Right cardiac atrium (tissue), 5 donors: ENCODE results near the gene SATB2. TPM values are rescaled to one million over a fixed set of nuclear protein-coding genes. Genes with fewer than 3 reads are reported as not detected.

Experiments used
- ATAC-seq, 2 donors: fragments of 200-7000 bp; cut with Tn5 transposase; one replicate each; pipeline versions ENCODE4 v1.8.0 to v1.9.1; 2020; ENCODE audit warnings: moderate library complexity in 2 of 2, mild to moderate bottlenecking in 1 of 2
- DNase-seq, 3 donors: peaks; one replicate each; pipeline ENCODE4 v3.0.0-alpha.2; 2020
- H3K27ac ChIP-seq: one replicate; pipeline ENCODE4 v1.5.1; 2013; ENCODE audit warnings: mild to moderate bottlenecking, low read length, control low read depth, moderate library complexity
- H3K27me3 ChIP-seq: one replicate; pipeline ENCODE4 v1.6.1; 2013; ENCODE audit not compliant: control insufficient read depth, insufficient read depth
- H3K4me1 ChIP-seq: one replicate; pipeline ENCODE4 v1.6.1; 2013; ENCODE audit warnings: low read length; ENCODE audit not compliant: control insufficient read depth, insufficient read depth
- H3K4me3 ChIP-seq: one replicate; pipeline ENCODE4 v1.5.1; 2013; ENCODE audit warnings: low read length, control low read depth
- H3K9me3 ChIP-seq: one replicate; pipeline ENCODE4 v1.6.1; 2013; ENCODE audit warnings: low read length; ENCODE audit not compliant: control insufficient read depth
- WGBS: extraction: QIAGEN DNeasy Blood & Tissue Kit; methylation state at CpG from one replicate; pipeline ENCODE4 v1.1.7; 2013; 5-methylcytosine and 5-hydroxymethylcytosine counted together
- intact Hi-C, 4 donors: fragments of 100-400 bp; cut with DNase I; formaldehyde crosslinking; loops; one replicate each; pipeline versions ENCODE4 v1.11.0 to v1.14.0; 2022 to 2023
- polyA plus RNA-seq: library from polyadenylated mRNA; stranded (reverse); fragments of 200-250 nt; gene quantifications from one replicate; pipeline ENCODE4 v1.2.3, GENCODE V29; 2013
- total RNA-seq, 4 donors: library from RNA; stranded (reverse); fragmentation: NEBNext Ultra II Directional; extraction: Animal tissue kit (Norgen Biotek cat#: 25700); gene quantifications; one replicate each; pipeline ENCODE4 v1.2.1, GENCODE V29; 2021
- donor health status: healthy with polysubstance abuse.
- donor health status: DM: no; HTN: yes; CAD: no.
- donor health status: DM: no; HTN: no; CAD: no.
- donor health status: DM: no; HTN: yes; CAD: no; lungs with severe emphysema.
- donor health status: DM: yes; HTN: yes; CAD: no.

Gene SATB2
- total and polyA plus RNA-seq, 5 donors, result 0.75 to 2.2 (median 1.7) TPM

DNA sequence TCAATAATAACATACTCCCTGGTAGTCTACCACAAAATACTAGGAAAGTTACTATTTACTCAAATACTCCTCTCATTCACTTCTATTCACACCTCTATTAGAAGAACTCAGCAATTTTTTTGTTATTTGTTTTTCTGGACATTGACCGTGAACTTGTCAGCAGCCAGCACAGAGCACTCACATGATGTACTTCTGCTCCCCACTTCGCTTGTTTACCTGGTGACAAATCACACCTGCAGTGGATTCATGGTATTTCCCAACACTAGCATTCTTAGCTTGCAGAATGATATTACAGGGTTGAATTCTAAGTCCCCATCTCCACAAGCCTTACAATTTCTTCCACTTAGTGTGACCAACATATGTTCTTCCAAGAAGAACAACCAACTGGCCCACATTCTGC, 238.2 kb downstream of the SATB2 start:
- Histone ChIP-seq H3K4me1 (no peaks in the 10 kb centered on the region), H3K27me3 (no peaks in the 10 kb centered on the region), H3K9me3 (no peaks in the 10 kb centered on the region), H3K4me3 (no peak overlapping the region), H3K27ac (no peak overlapping the region)
- ATAC-seq, result no peak
- DNase-seq, result no peak
- 90% methylated on average over 2 of the region's 2 CpGs for WGBS
- intact Hi-C loops, result no loop called here
